GM06990 (cell line): Measurements from ENCODE around the gene LY6G6D.

Source experiments
- DNase-seq: peaks from one replicate; pipeline ENCODE4 v3.0.0-alpha.2; 2011; ENCODE audit not compliant: insufficient read length; ENCODE audit errors: extremely low read depth
- H3K27me3 ChIP-seq: replicated peaks from 2 replicates; pipeline ENCODE4 v1.6.0; 2011; ENCODE audit warnings: low read length; ENCODE audit not compliant: control insufficient read depth, insufficient read depth
- H3K36me3 ChIP-seq: 2 replicates; pipeline ENCODE4 v1.5.1; 2011; ENCODE audit warnings: low read length; ENCODE audit not compliant: control insufficient read depth, insufficient read depth
- H3K4me3 ChIP-seq: replicated peaks from 2 replicates; pipeline ENCODE4 v1.5.1; 2011; ENCODE audit warnings: low read depth, mild to moderate bottlenecking, control low read depth, low read length
- CTCF ChIP-seq: IDR thresholded peaks from 2 replicates; pipeline ENCODE4 v1.5.1; 2011; ENCODE audit warnings: low read length, control low read depth, mild to moderate bottlenecking, inconsistent platforms; ENCODE audit not compliant: insufficient read depth, poor library complexity, severe bottlenecking

The LY6G6D gene

GRCh38 chr6:31736768-31737314 is 21.7 kb downstream of the LY6G6D start:
- Histone ChIP-seq H3K27me3 (no peaks in the 10 kb centered on the region), H3K4me3 (peak overlapping the region; percentile 84), H3K36me3 (peaks cover 11% of the 10 kb centered on the region)
- DNase-seq = no peak
- TF ChIP-seq CTCF = no peak

- H3K36me3 ChIP-seq = peaks cover 9% of the 10 kb centered on the region
- H3K27me3 ChIP-seq = no peaks in the 10 kb centered on the region
- peak overlapping the region; percentile 15; the same call in 1 of the 2 replicates for H3K4me3 ChIP-seq
- no peak for DNase-seq
- no peak for TF ChIP-seq CTCF
Observed at GRCh38 chr6:31737315-31737990, 22.3 kb downstream of the LY6G6D start.

GRCh38 chr6:31737991-31738979 is 23.1 kb downstream of the LY6G6D start:
- H3K4me3 ChIP-seq = peak overlapping the region; percentile 45
- no peaks in the 10 kb centered on the region for H3K27me3 ChIP-seq
- TF ChIP-seq CTCF = peak; percentile 43
- DNase-seq = peak; percentile 47
- H3K36me3 ChIP-seq = peaks cover 12% of the 10 kb centered on the region

DNA sequence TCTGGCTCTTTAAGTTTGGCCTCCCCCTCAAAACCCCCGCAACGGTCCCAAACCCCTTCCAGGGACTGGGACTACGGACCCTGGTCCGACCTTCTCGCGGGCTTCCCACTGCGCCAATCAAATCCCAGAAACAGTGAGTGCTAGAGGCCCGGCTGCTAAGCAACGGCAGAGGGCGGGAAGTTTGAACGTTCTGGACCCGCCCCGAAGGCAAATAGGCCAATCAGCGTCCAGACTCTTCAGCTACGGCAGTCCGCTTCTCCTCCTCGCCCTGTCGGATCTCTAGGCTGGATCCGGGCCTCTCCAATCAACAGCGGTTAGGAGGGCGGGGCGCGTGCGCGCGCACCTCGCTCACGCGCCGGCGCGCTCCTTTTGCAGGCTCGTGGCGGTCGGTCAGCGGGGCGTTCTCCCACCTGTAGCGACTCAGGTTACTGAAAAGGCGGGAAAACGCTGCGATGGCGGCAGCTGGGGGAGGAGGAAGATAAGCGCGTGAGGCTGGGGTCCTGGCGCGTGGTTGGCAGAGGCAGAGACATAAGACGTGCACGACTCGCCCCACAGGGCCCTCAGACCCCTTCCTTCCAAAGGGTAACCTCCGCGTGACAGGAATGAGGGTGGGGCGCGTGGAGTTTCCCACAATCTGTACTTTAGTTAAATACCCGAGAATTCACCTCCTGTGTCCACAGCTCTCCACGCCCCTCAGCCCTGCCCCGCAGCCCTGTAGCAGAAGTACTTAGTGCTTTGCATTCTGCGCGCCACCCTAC is 24.7 kb downstream of the LY6G6D start, which contains the start of gene MSH5:
MSH5 (plus strand) TSS at position 367 of the 758 bp plus-strand sequence. CDS start 462 bp downstream, outside the sequence.
- peak; percentile 100 for DNase-seq
- Histone ChIP-seq H3K36me3 (peaks cover 6% of the 10 kb centered on the region), H3K4me3 (peak within 1 kb of the TSS; percentile 91), H3K27me3 (no peaks in the 10 kb centered on the region)
- no peak for TF ChIP-seq CTCF
